Panc1 (cell line): ENCODE results near the gene PYGM. TPM values are rescaled to one million over a fixed set of nuclear protein-coding genes. Genes with fewer than 3 reads are reported as not detected.

ENCODE experiments used
- ATAC-seq: fragments of 200-7000 bp; cut with Tn5 transposase; 2 replicates; pipeline ENCODE4 v1.9.1; 2020; ENCODE audit warnings: mild to moderate bottlenecking, moderate library complexity
- BruUV-seq: library from RNA; stranded (reverse); fragments of 400-500 nt; replicated peaks from 2 replicates; lab custom pipeline; 2021; lab: Mats Ljungman, UMichigan
- CTCF ChIA-PET: fragments of 300-600 bp; sonication (Branson Sonifier 250); formaldehyde crosslinking; loops from one replicate; lab custom pipeline; 2022; ENCODE audit warnings: antibody characterized with exemption; lab: Charles Lee
- POLR2A ChIA-PET: fragments of 300-600 bp; sonication (Branson Sonifier 250); formaldehyde crosslinking; loops from one replicate; lab custom pipeline; 2022; ENCODE audit warnings: antibody characterized with exemption; lab: Charles Lee
- DNase-seq: peaks from one replicate; pipeline ENCODE4 v3.0.0-alpha.2; 2010; ENCODE audit warnings: low read depth, low spot score
- H3K27ac ChIP-seq: 2 replicates; pipeline ENCODE4 v1.5.1; 2011; ENCODE audit warnings: mild to moderate bottlenecking, low read length, inconsistent platforms
- H3K27me3 ChIP-seq: fragments of 200-500 bp; sonication (Bioruptor generic); 2 replicates; pipeline ENCODE4 v1.6.0; 2014; ENCODE audit warnings: low read length, inconsistent platforms; ENCODE audit not compliant: control insufficient read depth, insufficient read depth
- H3K36me3 ChIP-seq: fragments of 200-500 bp; sonication (Bioruptor generic); 2 replicates; pipeline ENCODE4 v1.5.1; 2014; ENCODE audit warnings: inconsistent platforms, mild to moderate bottlenecking, low read length, moderate library complexity; ENCODE audit not compliant: control insufficient read depth, insufficient read depth
- H3K4me1 ChIP-seq: 2 replicates; pipeline ENCODE4 v1.5.1; 2011; ENCODE audit warnings: inconsistent platforms, mild to moderate bottlenecking, low read length, moderate library complexity; ENCODE audit not compliant: control insufficient read depth, insufficient read depth
- H3K4me3 ChIP-seq, 2 experiments: 2 replicates each; pipeline ENCODE4 v1.5.1; 2011 to 2012; ENCODE audit warnings: low read depth in 2 of 2, low read length in 2 of 2, mild to moderate bottlenecking in 2 of 2, inconsistent platforms in 1 of 2, moderate library complexity in 1 of 2
- H3K9me3 ChIP-seq: fragments of 200-500 bp; sonication (Bioruptor generic); 2 replicates; pipeline ENCODE4 v1.5.1; 2014; ENCODE audit warnings: low read depth, mild to moderate bottlenecking, inconsistent platforms, low read length, moderate library complexity; ENCODE audit not compliant: control insufficient read depth, insufficient read depth
- CTCF ChIP-seq: fragments of 450-650 bp; IDR thresholded peaks from 2 replicates; pipeline ENCODE4 v1.5.1; 2017; ENCODE audit warnings: mild to moderate bottlenecking
- POLR2AphosphoS5 ChIP-seq: IDR thresholded peaks from 2 replicates; pipeline ENCODE4 v1.6.1; 2012; ENCODE audit warnings: mild to moderate bottlenecking, low read depth, low read length, moderate library complexity
- REST ChIP-seq, 2 experiments: IDR thresholded peaks; 2 replicates each; pipeline ENCODE4 v1.6.1; 2011 to 2012; ENCODE audit warnings: low read depth in 2 of 2, control low read depth in 1 of 2, low read length in 1 of 2, mild to moderate bottlenecking in 1 of 2, moderate library complexity in 1 of 2; ENCODE audit not compliant: insufficient read depth in 1 of 2
- SIN3A ChIP-seq: IDR thresholded peaks from 2 replicates; pipeline ENCODE4 v1.6.1; 2012; ENCODE audit warnings: low read depth, mild to moderate bottlenecking, low read length, moderate library complexity, borderline replicate concordance; ENCODE audit not compliant: insufficient read depth
- TCF7L2 ChIP-seq: IDR thresholded peaks from 2 replicates; pipeline ENCODE4 v1.6.1; 2011; ENCODE audit warnings: mild to moderate bottlenecking, low read depth, low read length, inconsistent platforms
- in situ Hi-C: cut with HindIII; loops from 2 replicates; pipeline ENCODE4 v1.10.0; 2016; ENCODE audit warnings: low sequenced_read_pairs, low pct_unique_long_range_greater_than_20kb
- intact Hi-C: fragments of 100-400 bp; cut with micrococcal nuclease; formaldehyde crosslinking; loops from one replicate; pipeline ENCODE4 v1.10.0; 2022; ENCODE audit not compliant: unreplicated experiment
- total RNA-seq: library from RNA; stranded (reverse); gene quantifications from one replicate; pipeline ENCODE4 v1.2.1, GENCODE V29; 2021; ENCODE audit not compliant: unreplicated experiment

Gene PYGM
- total RNA-seq, 1 experiment from 2014 or later = 0.39 TPM

- ChIA-PET CTCF (interaction anchor here (0.6 kb wide), 2 partner anchors 10 to 374 kb away, joined by 3 to 9 read pairs; no protein-coding TSS in a partner anchor), POLR2A (interaction anchor here (1.1 kb wide), 2 partner anchors 13 to 35 kb away, joined by 3 to 5 read pairs; partner anchors contain the start of gene SF1)
- ATAC-seq (no peak), DNase-seq (no peak)
- Histone ChIP-seq H3K4me3 (no peak overlapping the region), H3K27me3 (no peaks in the 10 kb centered on the region), H3K36me3 (no peaks in the 10 kb centered on the region), H3K27ac (no peak overlapping the region), H3K9me3 (no peaks in the 10 kb centered on the region), H3K4me1 (no peaks in the 10 kb centered on the region)
- in situ Hi-C loops (no loop called here), intact Hi-C loops (no loop called here)
- TF ChIP-seq TCF7L2 = no peak
- no peak for TF ChIP-seq REST (IDR thresholded peaks at IDR 0.05; ENCODE audit: insufficient read depth in 1 of 2, low read depth in 2 of 2, low read length in 1 of 2)
- no peak for TF ChIP-seq SIN3A
- TF ChIP-seq POLR2AphosphoS5 = no peak
- no peak for TF ChIP-seq CTCF
- BruUV-seq = no TSS peak
These were observed 32.1 kb upstream of the PYGM start for GRCh38 chr11:64791781-64792291.

- Histone ChIP-seq H3K36me3 (no peaks in the 10 kb centered on the region), H3K9me3 (no peaks in the 10 kb centered on the region), H3K4me1 (no peaks in the 10 kb centered on the region), H3K27ac (no peak overlapping the region), H3K27me3 (no peaks in the 10 kb centered on the region), H3K4me3 (no peak overlapping the region)
- CTCF ChIA-PET = no interaction called here
- no TSS peak for BruUV-seq
- POLR2A ChIA-PET = interaction anchor here (1.1 kb wide), 1 partner anchor 12 kb away, joined by 5 read pairs; the partner anchor contains the start of gene SF1
- DNase-seq (no peak), ATAC-seq (no peak)
- TF ChIP-seq TCF7L2 (no peak), SIN3A (no peak), CTCF (no peak), POLR2AphosphoS5 (no peak), REST (IDR thresholded peaks at IDR 0.05; ENCODE audit: insufficient read depth in 1 of 2, low read depth in 2 of 2, low read length in 1 of 2) (no peak)
- intact Hi-C loops (no loop called here), in situ Hi-C loops (no loop called here)
These were observed 30.7 kb upstream of the PYGM start for GRCh38 chr11:64790205-64791095.
